Dedifferentiated amniotic fluid mesenchymal stem cell (primary cell): ENCODE data around the gene LAMC3.
"Not testable (repeated sequence)": the region's sequence is repeated elsewhere in the genome, so short reads cannot be mapped to it uniquely, and the experiment has no call there.

Experiments used
- DNase-seq: peaks from one replicate; pipeline ENCODE4 v3.0.0-alpha.2; 2016; ENCODE audit errors: extremely low spot score

The LAMC3 gene

DNA sequence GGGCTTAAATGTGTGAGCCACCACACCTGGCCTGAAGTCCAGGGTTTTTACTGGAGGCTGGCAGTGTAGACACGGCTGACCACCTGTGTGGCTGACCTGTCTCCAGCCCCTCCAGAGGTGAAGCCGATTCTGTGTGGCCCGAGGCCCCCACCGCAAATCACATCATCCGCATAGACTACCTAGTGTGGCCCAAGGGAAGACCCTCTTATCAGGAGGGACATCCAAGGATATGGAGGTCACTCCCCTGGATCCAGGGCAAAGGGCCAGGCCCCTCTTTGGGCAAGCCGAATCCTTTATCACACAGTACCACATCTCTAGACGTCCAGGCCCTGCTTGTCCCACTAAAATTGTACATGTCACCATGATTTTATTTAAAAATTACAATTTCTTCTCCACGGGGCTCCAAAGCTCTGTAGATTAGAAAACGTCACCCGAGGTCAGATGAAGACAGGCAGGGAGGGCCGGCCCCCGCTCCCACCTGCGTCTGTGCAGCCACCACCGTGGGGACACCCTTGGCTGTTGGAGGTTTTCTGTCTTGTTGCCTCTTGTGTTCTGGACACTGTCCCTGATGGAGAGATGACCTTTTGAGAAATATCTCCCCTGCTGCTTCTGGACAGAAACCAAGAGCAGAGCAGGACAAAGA, 20.1 kb downstream of the LAMC3 start:
- no peak for DNase-seq

DNA sequence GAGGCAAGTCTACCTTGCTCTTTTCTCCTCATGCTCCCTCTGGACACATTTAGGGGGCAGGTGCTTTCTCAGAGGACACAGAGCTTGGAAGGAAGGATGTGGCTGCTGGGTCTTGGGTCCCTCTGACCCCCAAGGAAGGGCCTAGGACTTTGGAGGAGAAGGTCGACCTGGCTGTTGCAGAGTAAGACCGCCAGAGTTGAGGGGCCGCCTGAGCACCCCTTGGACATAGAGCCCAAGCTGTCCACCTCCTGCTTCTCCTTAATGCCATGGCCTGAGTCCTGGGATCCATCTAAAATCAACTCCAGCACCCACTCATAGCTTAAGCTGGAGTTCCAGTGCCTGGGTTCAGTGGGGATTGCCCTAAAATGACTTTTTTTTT, 20.6 kb downstream of the LAMC3 start:
- DNase-seq: no peak

DNA sequence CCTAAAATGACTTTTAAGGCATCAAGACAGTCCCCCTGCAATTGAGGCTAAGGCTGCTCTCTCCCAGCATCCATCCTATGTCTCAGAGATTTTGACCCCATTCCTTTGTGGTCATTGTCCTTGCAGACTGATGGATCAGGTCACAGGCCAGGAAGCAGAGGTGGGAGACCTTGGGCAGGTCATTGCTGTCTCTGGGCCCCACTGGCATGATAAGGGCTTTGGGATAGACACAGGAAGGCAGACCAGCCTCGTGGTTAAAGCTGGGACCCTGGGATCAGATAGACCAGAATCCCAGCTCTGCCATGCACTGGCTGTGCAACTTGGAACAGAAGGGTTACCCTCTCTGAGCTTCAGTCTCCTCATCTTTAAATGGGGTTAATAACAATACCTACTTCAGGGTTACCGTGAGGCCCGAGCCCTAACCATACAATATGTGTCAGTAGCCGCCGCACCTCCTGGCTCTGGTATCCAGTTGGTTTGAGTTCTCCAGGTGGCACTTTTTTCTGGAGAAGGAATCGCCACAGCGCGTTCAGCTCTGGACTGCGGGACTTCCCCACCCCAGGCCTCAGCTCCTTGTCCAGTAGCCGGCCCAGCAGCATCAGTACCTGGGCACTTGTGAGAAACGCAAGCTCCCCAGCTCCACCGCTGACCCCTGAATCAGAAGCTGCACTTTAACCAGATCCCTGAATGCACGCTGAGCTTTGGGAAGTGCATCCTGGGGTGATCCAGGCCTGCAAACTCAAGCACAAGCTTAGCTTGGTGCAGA, 21.4 kb downstream of the LAMC3 start:
- DNase-seq: no peak

DNA sequence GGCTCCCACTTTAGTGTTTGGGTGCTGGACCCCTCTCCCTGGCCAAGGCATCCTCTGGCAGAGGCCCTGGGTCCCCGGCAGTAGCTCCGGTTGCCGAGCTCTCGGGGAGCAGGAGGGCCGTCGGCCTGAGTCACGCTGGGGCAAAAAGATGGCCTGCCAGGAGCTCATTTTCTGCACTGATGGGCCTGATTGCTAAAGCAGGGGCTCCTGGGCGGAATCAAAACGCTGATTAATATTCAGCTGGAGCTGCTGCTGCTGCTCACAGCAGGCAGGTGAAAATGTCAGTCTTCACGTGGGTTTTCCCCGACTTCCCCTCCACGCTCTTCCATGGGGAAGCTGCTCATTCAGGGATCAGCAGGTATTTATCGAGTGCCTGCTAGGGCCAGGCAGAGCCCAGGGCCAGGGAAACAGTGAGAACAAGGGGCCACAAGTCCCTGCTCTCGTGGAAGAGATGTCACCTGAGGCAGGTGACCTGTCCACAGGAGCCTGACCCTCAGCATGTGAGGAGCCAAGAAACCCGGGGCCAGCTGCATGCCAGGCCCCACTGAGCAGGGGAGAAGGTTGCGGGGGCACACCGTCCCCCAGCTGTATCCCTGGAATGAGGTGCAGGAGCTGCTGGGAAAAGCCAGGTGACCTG, 22.1 kb downstream of the LAMC3 start:
- no peak for DNase-seq

DNA sequence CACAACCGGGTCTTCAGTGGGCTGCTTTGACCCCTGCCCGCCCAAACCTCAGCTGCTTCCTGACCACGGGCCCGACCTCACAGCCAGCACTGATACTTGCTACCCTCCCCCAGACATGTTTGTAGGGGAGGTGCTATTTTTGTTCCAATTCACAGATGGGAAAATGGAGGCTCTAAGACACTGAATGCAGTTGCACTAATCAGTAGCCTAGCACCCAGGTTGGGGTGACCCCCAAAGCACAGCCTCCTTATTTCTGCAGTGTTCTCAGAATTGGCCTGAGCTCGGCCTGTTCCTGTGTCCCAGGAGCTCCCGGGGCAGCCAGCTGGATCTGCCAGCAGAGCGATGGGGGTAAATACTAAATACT, 22.6 kb downstream of the LAMC3 start:
- no peak for DNase-seq

DNA sequence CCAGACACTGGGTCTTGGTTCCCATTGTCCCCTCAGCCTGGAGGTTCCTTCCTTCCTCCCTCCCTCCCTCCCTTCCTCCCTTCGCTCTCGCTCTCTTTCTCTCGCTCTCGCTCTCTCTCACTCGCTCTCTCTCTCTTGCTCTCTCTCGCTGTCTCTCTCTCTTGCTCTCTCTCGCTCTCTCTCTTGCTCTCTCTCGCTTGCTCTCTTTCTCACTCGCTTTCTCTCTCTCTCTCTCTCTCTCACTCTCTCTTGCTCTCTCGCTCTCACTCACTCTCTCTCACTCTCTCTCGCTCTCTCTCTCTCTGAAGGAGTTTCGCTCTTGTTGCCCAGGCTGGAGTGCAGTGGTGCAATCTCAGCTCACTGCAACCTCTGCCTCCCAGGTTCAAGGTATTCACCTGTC, 23.4 kb downstream of the LAMC3 start:
- DNase-seq: no peak

DNA sequence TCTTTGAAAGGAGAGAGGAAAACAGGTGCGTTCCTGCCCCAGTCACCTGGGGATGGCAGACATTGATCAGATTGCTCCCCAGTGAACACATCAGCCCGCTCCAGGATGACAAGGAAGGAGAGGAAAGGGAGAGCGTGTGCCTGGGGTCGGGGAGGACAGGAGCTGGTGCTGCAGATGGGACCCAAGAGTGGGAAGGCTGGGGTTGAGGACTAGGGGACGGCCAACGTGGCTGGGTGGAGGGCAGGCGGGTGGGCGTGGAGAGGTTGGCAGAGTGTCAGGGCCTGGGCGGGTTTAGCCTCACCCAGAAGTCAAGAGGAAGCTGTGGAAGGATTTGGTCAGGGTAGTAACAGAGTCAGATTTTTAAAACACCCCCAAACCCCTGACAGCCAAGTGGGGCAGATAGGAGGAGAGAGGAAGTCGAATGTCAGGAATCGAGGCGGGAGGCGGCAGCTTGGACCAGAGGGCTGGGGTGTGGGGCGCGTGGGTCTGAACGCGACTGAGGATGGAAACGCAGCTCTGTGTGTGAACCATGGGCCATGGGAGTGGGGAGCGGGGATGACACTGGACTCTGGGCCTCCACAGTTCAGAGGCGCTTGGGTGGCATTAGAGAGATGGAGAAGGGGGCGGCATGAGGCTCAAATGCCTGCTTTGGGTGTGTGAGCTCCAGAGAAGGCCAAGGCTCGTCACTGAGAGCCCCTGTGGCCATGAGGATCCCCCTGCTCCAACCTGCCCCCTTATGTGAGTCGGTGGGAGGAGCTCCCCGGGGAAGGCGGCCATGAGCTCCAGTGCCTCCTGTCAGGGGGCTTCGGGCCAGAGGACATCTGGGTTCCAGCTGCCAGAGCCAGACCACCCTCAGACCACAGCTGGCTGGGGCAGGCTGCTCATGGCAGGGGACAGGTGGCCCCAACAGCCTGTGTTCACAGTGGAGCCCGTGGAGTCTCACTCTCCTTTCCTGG, 24.6 kb downstream of the LAMC3 start:
- DNase-seq: no peak

DNA sequence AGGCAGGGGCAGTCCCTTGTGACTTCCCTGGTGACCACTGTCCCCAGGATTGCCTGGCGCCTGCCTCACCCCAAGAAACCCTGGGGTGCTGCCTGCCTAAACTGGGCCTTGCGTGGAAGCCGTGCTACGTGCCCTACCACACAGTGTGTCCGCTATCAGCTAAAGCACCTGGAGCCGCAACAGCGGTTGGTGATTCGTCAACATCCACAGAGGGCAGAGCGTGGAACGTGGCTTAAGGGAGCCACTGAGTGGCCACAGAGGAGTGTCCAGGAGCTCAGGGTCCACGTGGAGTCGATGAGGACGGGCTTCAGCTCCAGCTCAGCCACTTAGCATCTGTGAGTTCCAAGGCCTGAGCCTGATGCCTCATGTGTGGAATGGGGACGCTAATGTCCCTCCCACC, 25.3 kb downstream of the LAMC3 start:
- no peak for DNase-seq

DNA sequence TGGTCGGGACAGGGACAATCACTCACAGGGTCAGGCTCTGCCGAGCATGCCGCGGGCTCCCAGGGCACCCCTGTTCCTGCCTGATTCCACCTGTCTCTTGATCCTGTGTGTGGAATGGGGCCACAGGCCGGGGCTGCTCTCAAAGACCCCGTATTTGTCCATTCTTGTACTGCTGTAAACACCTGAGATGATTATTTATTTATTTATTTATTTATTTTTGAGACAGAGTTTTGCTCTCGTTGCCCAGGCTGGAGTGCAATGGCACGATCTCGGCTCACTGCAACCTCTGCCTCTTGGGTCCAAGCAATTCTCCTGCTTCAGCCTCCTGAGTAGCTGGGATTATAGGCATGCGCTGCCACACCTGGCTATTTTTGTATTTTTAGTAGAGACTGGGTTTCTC, 25.8 kb downstream of the LAMC3 start:
- not testable (repeated sequence) for DNase-seq

DNA sequence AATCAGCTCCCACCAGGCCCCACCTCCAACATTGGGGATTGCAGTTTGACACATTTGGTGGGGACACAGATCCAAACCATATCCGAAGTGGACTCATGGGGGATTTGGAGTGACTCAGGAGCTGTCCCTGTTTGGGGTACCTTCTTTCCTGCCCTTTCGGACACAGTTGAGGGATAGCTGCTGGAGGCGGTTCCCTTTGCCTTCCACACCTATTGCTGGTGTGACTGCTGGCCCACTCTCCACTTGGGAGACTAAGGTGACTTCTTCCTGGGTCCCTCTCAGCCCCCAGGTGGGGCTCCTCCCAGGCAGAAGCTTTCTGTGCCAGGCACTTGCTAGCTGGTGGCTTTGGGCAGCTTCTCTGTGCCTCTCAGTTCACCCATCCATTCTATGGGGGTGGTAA, 26.6 kb downstream of the LAMC3 start:
- DNase-seq: no peak

DNA sequence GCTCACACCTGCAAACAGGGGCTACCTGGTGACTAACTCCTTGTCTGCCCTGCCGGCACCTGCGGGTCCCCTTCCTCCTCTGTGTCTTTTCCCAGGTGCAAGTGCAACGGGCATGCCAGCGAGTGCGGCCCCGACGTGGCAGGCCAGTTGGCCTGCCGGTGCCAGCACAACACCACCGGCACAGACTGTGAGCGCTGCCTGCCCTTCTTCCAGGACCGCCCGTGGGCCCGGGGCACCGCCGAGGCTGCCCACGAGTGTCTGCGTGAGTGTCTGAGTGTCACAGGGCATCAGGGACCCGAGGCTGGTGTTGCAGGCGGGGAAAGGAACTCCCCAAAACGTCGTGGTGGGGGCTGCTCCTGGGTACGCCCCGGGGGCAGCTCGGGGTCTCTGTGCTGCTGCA, 27.1 kb downstream of the LAMC3 start:
- DNase-seq: no peak

DNA sequence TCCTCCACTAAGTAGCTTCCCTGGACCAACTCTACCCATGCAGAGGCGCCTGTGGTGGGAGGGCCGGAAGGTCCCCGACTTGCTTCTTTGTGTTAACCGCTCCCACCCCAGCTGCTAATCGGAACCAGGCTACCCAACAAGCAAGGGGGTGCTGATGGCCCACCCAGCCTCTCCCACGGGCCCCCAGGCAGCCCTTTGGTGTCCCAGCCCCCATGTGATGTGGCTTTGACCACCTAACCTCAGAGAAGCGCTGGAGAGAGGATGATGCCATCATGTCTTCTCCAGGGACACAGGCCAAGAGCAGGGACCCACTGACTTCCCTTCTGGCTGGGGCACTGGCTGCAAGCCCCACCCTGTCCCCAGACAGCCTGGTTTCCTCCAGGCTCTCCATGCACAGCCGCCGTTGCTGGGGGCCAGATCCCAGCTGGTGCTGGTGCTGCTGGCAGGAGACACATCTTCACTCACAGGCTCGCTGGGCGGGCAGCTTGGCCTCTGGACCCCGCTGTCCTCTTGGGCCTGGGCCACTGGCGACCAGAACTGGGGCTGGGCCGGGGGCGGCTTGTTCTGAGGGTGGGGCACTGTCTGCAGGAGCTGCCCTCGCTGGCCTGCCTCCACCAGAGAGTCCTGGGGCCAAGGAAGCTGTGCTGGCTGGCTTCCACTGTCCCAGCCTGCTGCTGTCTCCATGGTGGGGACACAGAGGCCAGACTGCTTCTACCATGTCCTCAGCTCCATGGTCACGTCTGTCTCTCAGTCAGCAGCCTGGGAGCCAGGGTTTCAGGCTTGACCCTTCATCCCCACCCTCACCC, 27.8 kb downstream of the LAMC3 start:
- no peak for DNase-seq

DNA sequence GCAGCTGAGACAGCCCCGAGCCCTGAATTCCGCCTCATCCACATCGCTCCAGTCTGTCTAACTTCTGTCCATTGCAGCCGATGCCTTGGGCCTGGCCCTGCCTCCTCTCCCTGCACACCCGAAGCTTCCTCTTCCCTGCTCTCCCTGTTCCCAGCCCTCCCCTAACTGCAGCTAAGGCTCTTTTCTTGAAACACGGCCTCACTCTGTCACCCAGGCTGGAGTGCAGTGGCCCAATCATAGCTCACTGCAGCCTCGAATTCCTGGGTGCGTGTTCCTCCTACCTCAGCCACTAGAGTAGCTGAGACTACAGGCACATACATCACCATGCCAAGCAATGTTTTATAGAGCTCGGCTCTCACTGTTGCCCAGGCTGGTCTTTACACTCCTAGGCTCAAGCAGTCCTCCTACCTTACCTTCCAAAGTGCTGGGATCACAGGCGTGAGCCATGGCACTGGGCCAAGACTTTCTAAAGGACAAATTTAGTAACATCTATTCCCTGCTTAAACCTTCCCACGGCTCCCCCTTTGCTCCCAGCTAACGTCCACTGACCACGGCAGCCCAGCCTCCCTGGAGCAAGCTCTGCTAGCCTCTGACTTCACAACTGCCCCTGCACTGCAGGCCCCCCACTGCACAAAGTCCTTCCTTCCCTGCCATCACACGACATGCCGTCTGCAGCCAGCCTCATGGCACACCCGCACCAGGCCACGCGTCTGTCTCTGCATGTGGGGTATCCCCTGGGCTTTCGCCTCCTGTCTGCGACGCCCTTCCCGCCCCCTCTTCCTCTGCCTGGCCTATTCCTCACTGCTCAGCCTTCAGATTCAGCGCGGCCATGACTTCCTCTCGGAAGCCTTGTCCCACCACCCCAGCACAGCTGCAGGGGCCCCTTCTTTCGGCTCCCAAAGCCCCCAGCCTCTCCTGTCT, 28.6 kb downstream of the LAMC3 start:
- DNase-seq: no peak

DNA sequence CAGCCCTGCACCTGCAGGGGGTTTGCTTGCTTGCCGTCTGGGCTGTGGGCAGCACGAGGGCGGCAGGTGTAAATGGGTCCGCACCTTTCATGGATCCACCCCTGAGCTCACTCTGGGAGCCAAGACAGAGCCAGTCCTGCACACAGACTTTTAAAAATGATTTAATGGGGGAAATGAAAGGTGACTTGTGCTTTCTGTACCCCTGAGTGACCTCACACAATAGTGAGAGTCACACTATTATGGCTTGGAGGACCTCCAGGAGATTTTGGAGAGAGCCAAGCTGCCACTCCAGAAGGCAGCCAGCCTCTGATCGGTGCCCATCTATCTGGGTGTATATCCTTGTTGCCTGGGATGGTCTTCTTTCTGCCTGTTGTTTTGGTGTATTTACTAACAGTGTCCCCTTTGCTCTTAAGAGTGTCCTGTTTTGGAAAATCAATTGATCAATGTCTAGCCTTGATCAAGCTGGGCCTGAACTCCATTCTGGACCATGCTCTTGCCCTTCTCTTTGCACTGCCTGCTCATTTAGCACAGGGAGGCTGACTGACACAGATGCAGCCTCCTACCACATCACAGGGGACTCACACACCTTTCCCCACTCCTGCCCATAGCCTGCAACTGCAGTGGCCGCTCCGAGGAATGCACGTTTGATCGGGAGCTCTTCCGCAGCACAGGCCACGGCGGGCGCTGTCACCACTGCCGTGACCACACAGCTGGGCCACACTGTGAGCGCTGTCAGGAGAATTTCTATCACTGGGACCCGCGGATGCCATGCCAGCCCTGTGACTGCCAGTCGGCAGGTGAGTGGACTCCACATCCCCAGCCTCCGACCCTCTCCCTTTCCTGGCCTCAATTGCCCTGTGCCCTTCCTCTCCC, 29.5 kb downstream of the LAMC3 start:
- no peak for DNase-seq

DNA sequence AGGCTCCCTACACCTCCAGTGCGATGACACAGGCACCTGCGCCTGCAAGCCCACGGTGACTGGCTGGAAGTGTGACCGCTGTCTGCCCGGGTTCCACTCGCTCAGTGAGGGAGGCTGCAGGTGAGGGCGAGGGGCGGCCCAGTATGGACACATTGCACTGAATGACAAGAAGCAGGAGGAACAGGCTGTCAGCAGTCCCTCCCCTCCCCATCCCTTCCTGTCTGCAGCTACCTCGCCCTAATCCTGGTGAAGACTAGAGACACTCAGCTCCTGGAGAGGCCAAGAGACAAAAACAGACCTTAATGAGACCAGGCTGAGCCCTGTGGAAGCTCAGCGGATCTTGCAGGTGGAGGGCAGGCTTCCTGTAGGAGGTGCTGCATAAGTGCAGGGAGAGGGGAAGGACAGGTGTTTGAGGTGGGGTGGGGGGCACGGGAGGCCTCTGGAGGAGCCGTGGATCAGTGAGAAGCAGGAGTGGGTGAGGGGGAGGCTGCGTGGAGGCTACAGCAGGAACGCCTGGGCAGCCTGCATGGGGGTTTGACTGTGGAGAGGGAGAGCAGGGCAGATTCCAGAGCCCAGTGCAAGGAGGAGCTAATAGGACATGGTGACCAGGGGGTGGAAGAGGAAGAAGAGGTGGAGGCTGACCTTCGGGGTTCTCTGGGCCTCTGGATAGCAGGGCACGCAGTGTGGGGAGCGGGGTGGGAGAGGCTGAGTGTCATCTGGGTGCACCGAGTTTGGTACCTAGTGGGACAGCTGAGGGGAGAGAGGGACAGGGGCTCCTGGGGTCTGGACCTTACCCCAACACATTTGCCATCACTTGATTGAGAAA, 30.4 kb downstream of the LAMC3 start:
- DNase-seq: no peak

DNA sequence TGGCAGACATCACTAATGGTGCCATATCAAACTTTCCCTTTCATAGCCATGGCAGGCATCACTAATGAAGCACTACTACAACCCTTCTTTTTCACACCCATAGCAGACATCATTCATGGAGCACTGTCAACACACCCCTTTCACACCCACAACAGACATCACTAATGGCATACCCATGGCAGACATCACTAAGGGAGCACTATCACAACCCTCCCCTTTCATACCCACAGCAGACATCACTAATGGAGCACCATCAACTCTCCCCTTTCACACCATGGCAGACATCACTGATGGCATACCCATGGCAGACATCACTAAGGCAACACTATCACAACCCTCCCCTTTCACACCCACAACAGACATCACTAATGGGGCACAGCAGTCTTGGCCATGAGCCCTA, 33.7 kb downstream of the LAMC3 start:
- DNase-seq: no peak

DNA sequence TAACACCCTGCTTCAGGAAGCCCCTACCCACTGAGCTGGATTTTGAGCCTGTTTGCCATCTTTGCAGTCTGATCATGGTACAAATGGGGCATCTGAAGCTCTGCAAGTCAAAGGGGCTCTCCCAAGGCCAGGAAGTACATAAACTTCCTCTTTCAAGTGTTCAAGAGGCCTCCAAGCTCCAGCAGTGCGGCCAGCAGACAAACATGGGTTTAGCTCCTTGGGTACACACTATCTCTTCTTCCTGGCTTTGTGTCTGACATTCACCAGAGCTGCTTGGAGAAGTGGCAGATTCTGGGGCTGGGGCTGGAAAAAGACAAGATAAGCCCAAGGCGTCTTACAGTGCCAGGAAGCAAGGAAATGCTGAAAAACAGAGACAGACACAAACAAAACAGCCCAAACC, 34.1 kb downstream of the LAMC3 start:
- no peak for DNase-seq

DNA sequence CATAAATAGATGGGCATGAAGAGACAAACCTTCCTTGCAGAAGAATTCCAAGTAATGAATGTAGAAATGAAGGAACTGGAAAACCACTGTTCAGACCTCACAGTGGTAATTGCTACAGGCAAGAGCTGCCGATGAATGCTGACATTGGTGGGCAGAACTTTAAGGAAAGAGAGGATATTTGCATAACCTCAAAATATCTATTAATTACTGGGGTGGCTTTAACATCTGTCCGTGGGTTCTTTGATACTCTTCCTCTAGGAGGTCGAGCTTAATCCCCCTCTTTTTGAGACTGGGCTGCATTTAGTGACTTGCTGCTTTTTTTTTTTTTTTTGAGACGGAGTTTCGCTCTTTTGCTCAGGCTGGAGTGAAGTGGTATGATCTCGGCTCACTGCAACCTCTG, 34.7 kb downstream of the LAMC3 start:
- no peak for DNase-seq
